Trophoblast cell (in vitro differentiated cells and primary cell): ENCODE results near the gene ST6GALNAC4.

Experiments used
- DNase-seq, 2 donors: peaks; one replicate each; pipeline ENCODE4 v3.0.0-alpha.2; 2016
- H2AFZ ChIP-seq: 2 replicates; pipeline ENCODE4 v1.6.1; 2013; ENCODE audit warnings: low read length, moderate library complexity, mild to moderate bottlenecking; ENCODE audit not compliant: insufficient read depth, poor library complexity
- H2AK5ac ChIP-seq: 2 replicates; pipeline ENCODE4 v1.6.1; 2013; ENCODE audit warnings: mild to moderate bottlenecking, low read length
- H2BK120ac ChIP-seq: 2 replicates; pipeline ENCODE4 v1.6.1; 2013; ENCODE audit warnings: low read length, mild to moderate bottlenecking, moderate library complexity; ENCODE audit not compliant: insufficient read depth, poor library complexity
- H2BK12ac ChIP-seq: 2 replicates; pipeline ENCODE4 v1.6.1; 2013; ENCODE audit warnings: mild to moderate bottlenecking, low read length, moderate library complexity
- H2BK5ac ChIP-seq: 2 replicates; pipeline ENCODE4 v1.6.1; 2013; ENCODE audit warnings: low read length, low read depth, moderate library complexity, mild to moderate bottlenecking; ENCODE audit not compliant: poor library complexity
- H3K14ac ChIP-seq: 2 replicates; pipeline ENCODE4 v1.6.1; 2013; ENCODE audit warnings: mild to moderate bottlenecking, low read length
- H3K18ac ChIP-seq: 2 replicates; pipeline ENCODE4 v1.6.1; 2013; ENCODE audit warnings: mild to moderate bottlenecking, low read length
- H3K23ac ChIP-seq: 2 replicates; pipeline ENCODE4 v1.6.1; 2013; ENCODE audit warnings: low read length
- H3K27ac ChIP-seq: 2 replicates; pipeline ENCODE4 v1.5.1; 2013; ENCODE audit warnings: low read depth, mild to moderate bottlenecking, inconsistent platforms, low read length, moderate library complexity
- H3K27me3 ChIP-seq: 2 replicates; pipeline ENCODE4 v1.6.1; 2013; ENCODE audit warnings: inconsistent platforms, mild to moderate bottlenecking, low read length, moderate library complexity; ENCODE audit not compliant: insufficient read depth
- H3K36me3 ChIP-seq, 2 experiments: 1 replicate in 1 of 2; 2 replicates in 1 of 2; pipeline ENCODE4 v1.6.1; 2013; ENCODE audit warnings: low read length in 2 of 2, mild to moderate bottlenecking in 2 of 2, moderate library complexity in 1 of 2; ENCODE audit not compliant: insufficient read depth in 2 of 2, control insufficient read depth in 1 of 2
- H3K4ac ChIP-seq: 2 replicates; pipeline ENCODE4 v1.6.1; 2013; ENCODE audit warnings: low read depth, mild to moderate bottlenecking, low read length, moderate library complexity
- H3K4me1 ChIP-seq, 2 experiments: 1 replicate in 1 of 2; 2 replicates in 1 of 2; pipeline ENCODE4 v1.6.1; 2013; ENCODE audit warnings: low read length in 2 of 2, mild to moderate bottlenecking in 2 of 2, moderate library complexity in 1 of 2; ENCODE audit not compliant: insufficient read depth in 2 of 2, control insufficient read depth in 1 of 2
- H3K4me2 ChIP-seq: 2 replicates; pipeline ENCODE4 v1.6.1; 2013; ENCODE audit warnings: inconsistent platforms, mild to moderate bottlenecking, low read length, moderate library complexity
- H3K4me3 ChIP-seq: 2 replicates; pipeline ENCODE4 v1.5.1; 2013; ENCODE audit warnings: mild to moderate bottlenecking, low read depth, low read length, inconsistent platforms
- H3K79me1 ChIP-seq: one replicate; pipeline ENCODE4 v1.6.1; 2013; ENCODE audit warnings: low read length
- H3K79me2 ChIP-seq: 2 replicates; pipeline ENCODE4 v1.6.1; 2013; ENCODE audit warnings: low read length, mild to moderate bottlenecking; ENCODE audit not compliant: control insufficient read depth, insufficient read depth, poor library complexity
- H3K9ac ChIP-seq: 2 replicates; pipeline ENCODE4 v1.6.1; 2013; ENCODE audit warnings: mild to moderate bottlenecking, low read length
- H3K9me3 ChIP-seq: 2 replicates; pipeline ENCODE4 v1.6.1; 2013; ENCODE audit warnings: low read depth, mild to moderate bottlenecking, control low read depth, inconsistent platforms, low read length; ENCODE audit not compliant: insufficient read depth
- H4K12ac ChIP-seq: 2 replicates; pipeline ENCODE4 v1.6.1; 2013; ENCODE audit warnings: low read depth, mild to moderate bottlenecking, low read length, moderate library complexity
- H4K8ac ChIP-seq: 2 replicates; pipeline ENCODE4 v1.6.1; 2013; ENCODE audit warnings: low read depth, mild to moderate bottlenecking, low read length, moderate library complexity
- H4K91ac ChIP-seq: one replicate; pipeline ENCODE4 v1.6.1; 2013; ENCODE audit warnings: low read depth, mild to moderate bottlenecking, low read length, moderate library complexity
- WGBS: extraction: QIAGEN DNeasy Blood & Tissue Kit; methylation state at CpG from one replicate; pipeline ENCODE4 v1.1.7; 2013; ENCODE audit warnings: missing lambda C conversion rate; ENCODE audit not compliant: insufficient read length, insufficient coverage; ENCODE audit errors: extremely low coverage; 5-methylcytosine and 5-hydroxymethylcytosine counted together

The ST6GALNAC4 gene

DNA sequence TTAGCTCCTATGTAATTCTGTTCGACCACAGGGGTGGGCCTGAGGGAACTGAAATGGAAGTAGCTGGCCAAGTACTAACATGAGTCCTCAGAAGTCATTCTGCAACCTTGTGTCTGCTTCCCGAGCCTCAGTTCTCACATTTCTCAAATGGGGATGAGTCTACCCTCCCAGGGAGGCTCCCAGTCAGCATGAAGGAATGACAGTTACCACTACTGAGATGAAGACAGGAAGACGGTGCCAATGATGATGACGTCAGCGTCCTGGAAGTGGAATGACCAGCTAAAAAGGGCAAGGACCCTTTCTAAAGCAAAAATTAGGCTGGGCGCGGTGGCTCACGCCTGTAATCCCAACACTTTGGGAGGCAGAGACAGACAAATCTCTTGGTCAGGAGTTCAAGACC is 6.9 kb upstream of the ST6GALNAC4 start:
- no peak overlapping the region for H4K8ac ChIP-seq
- no peak overlapping the region for H3K4ac ChIP-seq
- no CpG with 5 or more reads among the region's 8 CpGs for WGBS
- no peak overlapping the region for H2BK12ac ChIP-seq
- H3K79me2 ChIP-seq: no peaks in the 10 kb centered on the region
- H3K14ac ChIP-seq: no peak overlapping the region
- peaks cover 5% of the 10 kb centered on the region for H3K79me1 ChIP-seq
- peaks cover 13% of the 10 kb centered on the region for H3K27me3 ChIP-seq
- H3K4me2 ChIP-seq: no peak overlapping the region
- peaks cover 2% of the 10 kb centered on the region for H3K9me3 ChIP-seq
- H3K9ac ChIP-seq: no peak overlapping the region
- H4K91ac ChIP-seq: no peak overlapping the region
- H3K4me3 ChIP-seq: no peak overlapping the region
- no peak overlapping the region for H3K18ac ChIP-seq
- no peak overlapping the region for H2AK5ac ChIP-seq
- peak; percentile 93 to 98 for DNase-seq
- H3K23ac ChIP-seq: no peak overlapping the region
- peaks cover 9 to 20% of the 10 kb centered on the region in 2 experiments for H3K4me1 ChIP-seq
- H2BK5ac ChIP-seq: no peak overlapping the region
- no peak overlapping the region for H2AFZ ChIP-seq
- no peaks in the 10 kb centered on the region for H3K36me3 ChIP-seq
- no peak overlapping the region for H4K12ac ChIP-seq
- no peak overlapping the region for H3K27ac ChIP-seq
- no peak overlapping the region for H2BK120ac ChIP-seq

GRCh38 chr9:127923046-127923445 is 6.2 kb upstream of the ST6GALNAC4 start:
- no peak overlapping the region for H3K23ac ChIP-seq
- H4K12ac ChIP-seq: no peak overlapping the region
- no peak overlapping the region for H3K4me2 ChIP-seq
- no peak overlapping the region for H2BK5ac ChIP-seq
- H3K79me1 ChIP-seq: peaks cover 5% of the 10 kb centered on the region
- no peak overlapping the region for H4K91ac ChIP-seq
- H3K27ac ChIP-seq: no peak overlapping the region
- H3K4me3 ChIP-seq: no peak overlapping the region
- H3K27me3 ChIP-seq: peaks cover 10% of the 10 kb centered on the region
- H2BK12ac ChIP-seq: no peak overlapping the region
- H3K4me1 ChIP-seq: peaks cover 13 to 18% of the 10 kb centered on the region in 2 experiments
- no CpG with 5 or more reads among the region's 6 CpGs for WGBS
- no peak overlapping the region for H3K9ac ChIP-seq
- peaks cover 2% of the 10 kb centered on the region for H3K9me3 ChIP-seq
- H3K14ac ChIP-seq: no peak overlapping the region
- H3K18ac ChIP-seq: no peak overlapping the region
- H3K36me3 ChIP-seq: no peaks in the 10 kb centered on the region
- no peak overlapping the region for H2AK5ac ChIP-seq
- DNase-seq: peak; percentile 98 to 99
- no peaks in the 10 kb centered on the region for H3K79me2 ChIP-seq
- no peak overlapping the region for H2BK120ac ChIP-seq
- no peak overlapping the region for H4K8ac ChIP-seq
- H2AFZ ChIP-seq: no peak overlapping the region
- no peak overlapping the region for H3K4ac ChIP-seq

- no peak overlapping the region for H4K12ac ChIP-seq
- no peak overlapping the region for H3K27ac ChIP-seq
These were observed 4.8 kb upstream of the ST6GALNAC4 start for GRCh38 chr9:127921557-127922120.

GRCh38 chr9:127920794-127921193 is 4.0 kb upstream of the ST6GALNAC4 start:
- WGBS: no CpG with 5 or more reads among the region's 7 CpGs
- H3K9ac ChIP-seq: no peak overlapping the region
- H2AFZ ChIP-seq: no peak overlapping the region
- peaks cover 11% of the 10 kb centered on the region in 2 experiments for H3K4me1 ChIP-seq
- no peak overlapping the region for H3K23ac ChIP-seq
- no peak overlapping the region for H4K12ac ChIP-seq
- no peak overlapping the region for H2BK5ac ChIP-seq
- no peak for DNase-seq
- peaks cover 2% of the 10 kb centered on the region for H3K9me3 ChIP-seq
- H3K27me3 ChIP-seq: no peaks in the 10 kb centered on the region
- peaks cover 5% of the 10 kb centered on the region for H3K79me1 ChIP-seq
- H3K79me2 ChIP-seq: no peaks in the 10 kb centered on the region
- H4K91ac ChIP-seq: peak overlapping the region; percentile 17
- no peak overlapping the region for H3K4me3 ChIP-seq
- no peak overlapping the region for H2BK120ac ChIP-seq
- no peak overlapping the region for H2AK5ac ChIP-seq
- no peak overlapping the region for H3K27ac ChIP-seq
- H3K14ac ChIP-seq: no peak overlapping the region
- no peaks in the 10 kb centered on the region for H3K36me3 ChIP-seq
- H3K18ac ChIP-seq: no peak overlapping the region
- no peak overlapping the region for H3K4ac ChIP-seq
- no peak overlapping the region for H3K4me2 ChIP-seq
- no peak overlapping the region for H4K8ac ChIP-seq
- H2BK12ac ChIP-seq: no peak overlapping the region

More at GRCh38 chr9:127921557-127922120, 4.8 kb upstream of the ST6GALNAC4 start:
- H2BK120ac ChIP-seq: no peak overlapping the region
- no peak overlapping the region for H3K23ac ChIP-seq
- no peak overlapping the region for H2AK5ac ChIP-seq
- H3K9ac ChIP-seq: no peak overlapping the region
- peak; percentile 43 to 76 for DNase-seq
- no peak overlapping the region for H3K4ac ChIP-seq
- H3K36me3 ChIP-seq: no peaks in the 10 kb centered on the region
- WGBS: no CpG with 5 or more reads among the region's 45 CpGs
- H3K4me2 ChIP-seq: no peak overlapping the region
- H3K9me3 ChIP-seq: peaks cover 2% of the 10 kb centered on the region
- H4K8ac ChIP-seq: no peak overlapping the region
- H3K27me3 ChIP-seq: peaks cover 1% of the 10 kb centered on the region
- no peak overlapping the region for H2BK12ac ChIP-seq
- no peak overlapping the region for H2BK5ac ChIP-seq
- no peak overlapping the region for H3K14ac ChIP-seq
- peaks cover 9 to 11% of the 10 kb centered on the region in 2 experiments for H3K4me1 ChIP-seq
- no peak overlapping the region for H3K18ac ChIP-seq
- H3K79me2 ChIP-seq: no peaks in the 10 kb centered on the region
- H3K79me1 ChIP-seq: peaks cover 3% of the 10 kb centered on the region
- H4K91ac ChIP-seq: no peak overlapping the region
- no peak overlapping the region for H3K4me3 ChIP-seq
- no peak overlapping the region for H2AFZ ChIP-seq
